Retina (tissue), 1 donor: ENCODE results near the gene LGALS9C.
"Not testable (repeated sequence)": the region's sequence is repeated elsewhere in the genome, so short reads cannot be mapped to it uniquely, and the experiment has no call there.

Source experiments
- DNase-seq: peaks from one replicate; pipeline ENCODE4 v3.0.0-alpha.2; 2016

Gene LGALS9C

GRCh38 chr17:18542234-18542633, 65.6 kb downstream of the LGALS9C start:
- DNase-seq: not testable (repeated sequence)

GRCh38 chr17:18542907-18543306, 66.3 kb downstream of the LGALS9C start:
- DNase-seq: not testable (repeated sequence)
